ENCODE measurements around the gene ST6GAL1. TPM values are rescaled to one million over a fixed set of nuclear protein-coding genes. Genes with fewer than 3 reads are reported as not detected.
"Not testable (repeated sequence)": the region's sequence is repeated elsewhere in the genome, so short reads cannot be mapped to it uniquely, and the experiment has no call there.

ST6GAL1 gene
- polyA plus RNA-seq, 1 donor, result 126 TPM

DNA sequence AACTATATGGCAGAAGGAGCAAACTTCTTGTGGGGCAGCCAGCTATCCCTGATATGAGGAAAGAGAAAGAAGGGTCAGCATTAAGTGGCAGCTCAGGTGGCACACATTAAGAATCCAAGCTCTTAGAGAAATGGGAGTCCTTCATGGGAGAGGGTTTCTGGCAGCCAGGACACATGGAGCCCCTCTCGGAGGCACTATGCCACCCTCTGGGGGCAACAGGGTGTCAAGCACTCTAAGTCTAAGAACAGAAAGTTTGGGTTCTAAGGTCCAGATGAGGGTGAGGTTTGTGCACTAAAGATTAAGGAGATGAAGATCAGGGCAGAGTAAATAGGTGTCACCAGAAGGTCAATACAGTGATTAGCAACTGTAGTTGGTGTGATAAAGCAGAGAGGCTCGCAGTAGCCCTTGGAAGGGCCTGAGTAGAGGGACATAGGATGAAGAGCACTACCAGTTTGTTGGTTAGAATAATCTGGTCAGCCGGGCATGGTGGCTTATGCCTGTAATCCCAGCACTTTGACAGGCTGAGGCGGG is 89.3 kb downstream of the ST6GAL1 start:
- no peak for DNase-seq
- Histone ChIP-seq H3K9me3 (ENCODE audit: control insufficient read depth, low read depth, low read length) (no peaks in the 10 kb centered on the region), H3K27ac (ENCODE audit: low read length) (no peak overlapping the region), H3K27me3 (ENCODE audit: control insufficient read depth, insufficient read depth, low read length) (no peaks in the 10 kb centered on the region), H3K4me3 (ENCODE audit: low read length) (no peak overlapping the region), H3K4me1 (ENCODE audit: control insufficient read depth, insufficient read depth, low read length) (peaks cover 25% of the 10 kb centered on the region), H3K36me3 (ENCODE audit: control insufficient read depth, insufficient read depth, low read length) (no peaks in the 10 kb centered on the region)
- no CpG with 5 or more reads among the region's 4 CpGs for WGBS (ENCODE audit: insufficient coverage, low lambda C conversion rate)

DNA sequence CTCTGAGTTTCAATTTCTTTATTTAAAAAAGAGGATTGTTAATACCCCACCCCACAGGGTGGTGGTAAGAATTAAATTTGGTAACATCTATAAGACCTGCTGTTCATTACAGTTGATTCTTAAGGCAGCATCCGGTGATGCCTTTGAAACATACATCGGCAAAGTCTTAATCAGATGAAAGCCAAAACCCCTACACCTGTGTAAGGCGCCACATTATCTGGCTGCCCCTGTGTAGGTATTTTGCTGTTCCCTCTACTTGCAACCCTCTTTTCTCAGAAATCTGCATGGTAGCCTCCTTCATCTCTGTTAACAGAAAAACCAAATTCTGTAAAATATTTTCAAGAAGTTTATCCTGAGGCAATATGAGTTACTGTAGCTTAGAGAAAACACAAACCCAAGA is 90.0 kb downstream of the ST6GAL1 start:
- WGBS (ENCODE audit: insufficient coverage, low lambda C conversion rate), result 100% methylated on average over 1 of the region's 3 CpGs
- H3K27ac ChIP-seq (ENCODE audit: low read length), result no peak overlapping the region

DNA sequence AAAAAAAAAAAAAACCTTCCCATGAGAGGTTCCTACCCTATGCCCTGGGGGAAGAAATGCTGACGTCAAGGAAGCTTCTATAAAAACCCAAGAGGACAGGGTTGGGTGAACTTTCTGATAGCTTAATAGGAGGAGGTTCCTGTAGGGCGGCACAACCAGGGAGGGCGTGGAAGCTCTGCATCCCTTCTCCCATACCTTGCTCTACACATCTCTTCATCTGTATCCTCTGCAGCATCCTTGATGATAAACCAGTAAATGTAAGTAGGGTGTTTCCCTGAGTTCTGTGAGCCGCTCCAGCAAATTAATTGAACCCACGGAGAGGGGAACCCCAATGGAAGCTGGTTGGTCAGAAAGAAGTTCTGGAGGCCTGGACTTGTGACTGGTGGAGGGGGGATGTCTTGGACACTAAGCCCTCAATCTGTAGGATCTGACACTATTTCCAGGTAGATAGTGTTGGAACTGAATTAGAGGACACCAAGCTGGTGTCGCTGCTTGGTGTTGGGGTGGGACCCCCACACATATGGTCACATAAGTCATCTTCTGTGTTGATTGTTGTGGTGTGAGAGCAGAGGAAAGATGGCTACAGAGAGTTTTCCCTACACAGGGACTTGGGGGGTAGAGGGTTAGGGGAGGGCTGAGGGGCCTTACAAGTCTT is 91.5 kb downstream of the ST6GAL1 start:
- no peak for DNase-seq
- Histone ChIP-seq H3K27ac (ENCODE audit: low read length) (no peak overlapping the region), H3K4me1 (ENCODE audit: control insufficient read depth, insufficient read depth, low read length) (peaks cover 33% of the 10 kb centered on the region), H3K27me3 (ENCODE audit: control insufficient read depth, insufficient read depth, low read length) (no peaks in the 10 kb centered on the region), H3K4me3 (ENCODE audit: low read length) (no peak overlapping the region), H3K9me3 (ENCODE audit: control insufficient read depth, low read depth, low read length) (no peaks in the 10 kb centered on the region), H3K36me3 (ENCODE audit: control insufficient read depth, insufficient read depth, low read length) (no peaks in the 10 kb centered on the region)
- WGBS (ENCODE audit: insufficient coverage, low lambda C conversion rate), result no CpG with 5 or more reads among the region's 6 CpGs

More for the DNA sequence above, 90.0 kb downstream of the ST6GAL1 start:
- Histone ChIP-seq H3K4me3 (ENCODE audit: low read length) (no peak overlapping the region), H3K36me3 (ENCODE audit: control insufficient read depth, insufficient read depth, low read length) (no peaks in the 10 kb centered on the region), H3K4me1 (ENCODE audit: control insufficient read depth, insufficient read depth, low read length) (peaks cover 32% of the 10 kb centered on the region), H3K27me3 (ENCODE audit: control insufficient read depth, insufficient read depth, low read length) (no peaks in the 10 kb centered on the region), H3K9me3 (ENCODE audit: control insufficient read depth, low read depth, low read length) (no peaks in the 10 kb centered on the region)
- no peak for DNase-seq

DNA sequence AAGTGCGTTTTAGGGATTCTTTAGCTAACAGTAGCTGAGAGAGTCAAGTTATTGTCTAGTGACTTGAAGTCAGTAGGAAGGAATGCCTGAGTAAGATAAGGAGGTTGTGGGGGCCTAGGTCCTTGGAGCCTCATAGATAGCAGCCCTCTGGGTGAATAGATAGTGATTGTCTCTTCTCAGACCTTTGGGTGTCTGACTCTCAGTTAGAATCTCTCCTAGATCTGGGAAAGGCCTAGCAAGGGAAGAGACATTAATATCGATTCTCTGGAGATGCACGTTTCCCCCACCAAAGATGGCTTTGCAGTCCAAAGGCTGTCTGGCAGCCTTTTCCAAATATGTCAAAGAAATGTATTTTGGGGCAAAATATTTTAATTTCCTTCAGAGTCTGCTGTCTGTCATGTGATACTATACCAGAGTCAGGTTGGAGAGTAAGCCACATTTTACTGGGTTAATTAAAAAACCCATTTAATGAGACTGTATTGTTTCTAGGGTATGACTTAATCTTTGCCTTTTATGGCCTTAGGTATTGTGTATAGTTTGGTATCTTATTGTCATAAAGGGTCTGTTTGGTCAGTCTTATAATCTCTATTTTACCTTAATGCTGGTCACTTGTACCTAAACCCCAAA is 92.2 kb downstream of the ST6GAL1 start:
- Histone ChIP-seq H3K36me3 (ENCODE audit: control insufficient read depth, insufficient read depth, low read length) (no peaks in the 10 kb centered on the region), H3K4me1 (ENCODE audit: control insufficient read depth, insufficient read depth, low read length) (peaks cover 33% of the 10 kb centered on the region), H3K4me3 (ENCODE audit: low read length) (no peak overlapping the region), H3K27ac (ENCODE audit: low read length) (no peak overlapping the region), H3K27me3 (ENCODE audit: control insufficient read depth, insufficient read depth, low read length) (no peaks in the 10 kb centered on the region), H3K9me3 (ENCODE audit: control insufficient read depth, low read depth, low read length) (no peaks in the 10 kb centered on the region)
- WGBS (ENCODE audit: insufficient coverage, low lambda C conversion rate), result no CpG with 5 or more reads among the region's 3 CpGs
- no peak for DNase-seq

DNA sequence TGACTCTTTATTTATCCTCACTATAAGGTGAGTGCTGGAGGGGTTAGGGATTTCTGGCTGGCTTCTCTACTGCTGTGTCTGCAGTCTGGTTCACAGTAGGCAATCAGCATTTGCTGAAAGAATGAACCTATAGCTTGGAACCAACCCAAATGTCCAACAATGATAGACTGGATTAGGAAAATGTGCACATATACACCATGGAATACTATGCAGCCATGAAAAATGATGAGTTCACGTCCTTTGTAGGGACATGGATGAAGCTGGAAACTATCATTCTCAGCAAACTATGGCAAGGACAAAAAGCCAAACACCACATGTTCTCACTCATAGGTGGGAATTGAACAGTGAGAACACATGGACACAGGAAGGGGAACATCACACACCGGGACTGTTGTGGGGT is 93.0 kb downstream of the ST6GAL1 start:
- H3K27me3 ChIP-seq (ENCODE audit: control insufficient read depth, insufficient read depth, low read length); H3K4me3 ChIP-seq (ENCODE audit: low read length); H3K36me3 ChIP-seq (ENCODE audit: control insufficient read depth, insufficient read depth, low read length); H3K27ac ChIP-seq (ENCODE audit: low read length); DNase-seq; H3K9me3 ChIP-seq (ENCODE audit: control insufficient read depth, low read depth, low read length): not testable (repeated sequence)
- WGBS (ENCODE audit: insufficient coverage, low lambda C conversion rate), result no CpG with 5 or more reads among the region's 2 CpGs
- peaks cover 36% of the 10 kb centered on the region for H3K4me1 ChIP-seq (ENCODE audit: control insufficient read depth, insufficient read depth, low read length)

DNA sequence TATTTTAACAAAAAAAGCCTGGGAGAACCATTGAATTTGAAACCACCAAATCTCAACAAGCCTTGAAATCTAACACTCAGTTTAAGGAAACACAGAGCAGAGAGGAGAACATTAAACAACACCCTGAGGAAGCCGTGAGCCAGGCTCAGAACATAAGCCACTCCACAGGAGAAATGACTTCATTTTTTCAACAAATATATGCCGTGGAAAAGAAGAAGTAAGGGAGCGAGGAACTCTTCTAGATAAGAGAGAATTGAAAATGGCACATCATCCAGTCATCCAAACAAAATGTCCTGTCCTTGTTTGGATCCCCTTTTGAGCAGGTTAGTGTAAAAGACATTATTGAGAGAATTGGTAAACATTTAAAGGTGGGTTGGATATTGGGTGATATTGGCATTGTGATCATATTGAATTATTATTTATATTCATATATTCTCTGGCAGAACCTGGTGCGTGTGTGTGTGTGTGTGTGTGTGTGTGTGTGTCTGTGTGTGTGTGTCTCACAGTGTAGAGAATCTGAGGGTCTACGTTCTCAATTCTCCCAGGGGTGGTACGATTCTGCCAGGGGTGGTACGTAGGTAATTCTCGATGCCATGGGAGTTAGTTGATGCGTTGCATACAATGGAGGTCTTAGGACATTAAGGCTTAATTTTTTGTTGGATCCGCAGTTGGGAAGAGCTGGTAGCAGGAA is 94.4 kb downstream of the ST6GAL1 start:
- Histone ChIP-seq H3K4me1 (ENCODE audit: control insufficient read depth, insufficient read depth, low read length) (peaks cover 31% of the 10 kb centered on the region), H3K9me3 (ENCODE audit: control insufficient read depth, low read depth, low read length) (no peaks in the 10 kb centered on the region), H3K27ac (ENCODE audit: low read length) (no peak overlapping the region), H3K4me3 (ENCODE audit: low read length) (no peak overlapping the region), H3K36me3 (ENCODE audit: control insufficient read depth, insufficient read depth, low read length) (no peaks in the 10 kb centered on the region), H3K27me3 (ENCODE audit: control insufficient read depth, insufficient read depth, low read length) (no peaks in the 10 kb centered on the region)
- DNase-seq, result no peak
- WGBS (ENCODE audit: insufficient coverage, low lambda C conversion rate), result 50% methylated on average over 2 of the region's 10 CpGs

DNA sequence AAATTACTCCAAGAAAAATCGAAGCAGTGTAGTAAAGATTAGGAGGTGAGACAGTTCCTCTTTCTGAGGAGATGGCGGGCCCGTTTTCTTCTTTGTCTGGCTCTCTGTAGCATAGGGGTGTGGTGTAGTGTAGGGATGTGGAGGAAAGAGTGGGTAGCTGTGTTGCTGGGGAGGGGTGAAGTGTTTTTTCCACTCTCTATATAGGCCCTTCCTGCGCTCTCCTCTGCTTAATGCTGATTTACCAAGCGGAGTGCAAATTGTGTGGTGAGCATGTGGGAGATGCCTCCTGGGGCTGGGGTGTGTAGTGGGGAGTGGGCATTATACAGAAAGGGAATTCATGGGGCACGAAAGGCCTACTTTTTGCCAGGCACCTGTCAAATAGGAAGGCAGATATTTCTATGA is 94.9 kb downstream of the ST6GAL1 start:
- peaks cover 30% of the 10 kb centered on the region for H3K4me1 ChIP-seq (ENCODE audit: control insufficient read depth, insufficient read depth, low read length)
- no peak overlapping the region for H3K4me3 ChIP-seq (ENCODE audit: low read length)
- no peaks in the 10 kb centered on the region for H3K36me3 ChIP-seq (ENCODE audit: control insufficient read depth, insufficient read depth, low read length)
- no peaks in the 10 kb centered on the region for H3K27me3 ChIP-seq (ENCODE audit: control insufficient read depth, insufficient read depth, low read length)
- H3K9me3 ChIP-seq (ENCODE audit: control insufficient read depth, low read depth, low read length), result no peaks in the 10 kb centered on the region
- no peak for DNase-seq
- no CpG with 5 or more reads among the region's 6 CpGs for WGBS (ENCODE audit: insufficient coverage, low lambda C conversion rate)
- H3K27ac ChIP-seq (ENCODE audit: low read length), result peak overlapping the region; percentile 63

DNA sequence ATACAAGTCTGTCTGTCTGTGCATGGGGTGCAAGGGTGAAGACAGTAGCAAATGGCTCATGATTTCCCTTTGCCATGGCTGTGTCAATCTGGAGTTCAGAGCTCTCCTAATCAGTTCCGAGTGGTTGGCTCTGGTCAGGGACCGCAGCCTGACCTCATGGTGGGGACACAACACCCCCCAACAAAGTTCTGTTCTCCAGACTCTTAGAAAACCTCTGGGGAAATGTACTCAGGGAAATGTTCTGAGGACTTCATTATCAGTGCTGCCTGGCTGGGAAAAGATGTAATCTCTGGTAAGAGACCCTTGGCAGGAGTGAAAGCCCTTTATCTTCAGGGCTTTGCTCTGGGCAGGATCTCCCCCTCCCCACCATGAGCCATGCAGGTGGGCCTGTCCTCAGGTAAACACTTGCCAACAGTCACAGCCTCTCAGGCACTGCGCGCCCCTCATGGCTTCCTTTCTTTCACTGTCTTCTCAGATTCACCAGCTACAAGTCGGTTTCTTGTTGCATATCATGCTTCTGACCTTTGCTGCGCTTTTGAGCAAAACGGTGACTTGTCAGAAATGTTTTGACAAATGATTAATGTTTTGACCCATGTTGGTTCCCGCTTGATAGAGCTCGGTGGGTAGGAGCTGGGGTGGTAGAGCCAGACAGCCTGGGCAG is 95.5 kb downstream of the ST6GAL1 start:
- Histone ChIP-seq H3K27me3 (ENCODE audit: control insufficient read depth, insufficient read depth, low read length) (no peaks in the 10 kb centered on the region), H3K27ac (ENCODE audit: low read length) (peak overlapping the region; percentile 63), H3K4me3 (ENCODE audit: low read length) (no peak overlapping the region), H3K9me3 (ENCODE audit: control insufficient read depth, low read depth, low read length) (no peaks in the 10 kb centered on the region), H3K36me3 (ENCODE audit: control insufficient read depth, insufficient read depth, low read length) (no peaks in the 10 kb centered on the region), H3K4me1 (ENCODE audit: control insufficient read depth, insufficient read depth, low read length) (peaks cover 30% of the 10 kb centered on the region)
- WGBS (ENCODE audit: insufficient coverage, low lambda C conversion rate), result no CpG with 5 or more reads among the region's 9 CpGs
- peak; percentile 22 to 55 for DNase-seq

DNA sequence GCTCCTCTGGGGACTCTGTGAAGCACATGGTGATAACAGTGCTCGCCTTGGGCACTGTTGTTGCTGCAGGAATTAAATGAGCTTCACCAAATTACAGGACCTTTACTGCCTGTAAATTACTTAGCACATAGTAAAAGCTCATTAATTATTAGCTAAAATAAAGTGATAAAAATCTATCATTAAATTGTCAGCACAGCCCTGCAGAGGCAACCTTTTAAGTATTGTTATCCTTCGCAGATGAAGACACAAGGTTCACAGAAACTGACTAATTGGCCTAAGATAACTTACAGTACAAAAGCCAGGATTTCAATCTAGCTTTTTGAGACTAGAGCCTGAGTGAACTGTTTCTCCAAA is 96.0 kb downstream of the ST6GAL1 start:
- no peaks in the 10 kb centered on the region for H3K27me3 ChIP-seq (ENCODE audit: control insufficient read depth, insufficient read depth, low read length)
- H3K27ac ChIP-seq (ENCODE audit: low read length), result peak overlapping the region; percentile 63
- WGBS (ENCODE audit: insufficient coverage, low lambda C conversion rate), result no CpG with 5 or more reads among the region's 2 CpGs
- no peak overlapping the region for H3K4me3 ChIP-seq (ENCODE audit: low read length)
- no peaks in the 10 kb centered on the region for H3K36me3 ChIP-seq (ENCODE audit: control insufficient read depth, insufficient read depth, low read length)
- peak; percentile 47 to 82 for DNase-seq
- no peaks in the 10 kb centered on the region for H3K9me3 ChIP-seq (ENCODE audit: control insufficient read depth, low read depth, low read length)
- peaks cover 30% of the 10 kb centered on the region for H3K4me1 ChIP-seq (ENCODE audit: control insufficient read depth, insufficient read depth, low read length)

DNA sequence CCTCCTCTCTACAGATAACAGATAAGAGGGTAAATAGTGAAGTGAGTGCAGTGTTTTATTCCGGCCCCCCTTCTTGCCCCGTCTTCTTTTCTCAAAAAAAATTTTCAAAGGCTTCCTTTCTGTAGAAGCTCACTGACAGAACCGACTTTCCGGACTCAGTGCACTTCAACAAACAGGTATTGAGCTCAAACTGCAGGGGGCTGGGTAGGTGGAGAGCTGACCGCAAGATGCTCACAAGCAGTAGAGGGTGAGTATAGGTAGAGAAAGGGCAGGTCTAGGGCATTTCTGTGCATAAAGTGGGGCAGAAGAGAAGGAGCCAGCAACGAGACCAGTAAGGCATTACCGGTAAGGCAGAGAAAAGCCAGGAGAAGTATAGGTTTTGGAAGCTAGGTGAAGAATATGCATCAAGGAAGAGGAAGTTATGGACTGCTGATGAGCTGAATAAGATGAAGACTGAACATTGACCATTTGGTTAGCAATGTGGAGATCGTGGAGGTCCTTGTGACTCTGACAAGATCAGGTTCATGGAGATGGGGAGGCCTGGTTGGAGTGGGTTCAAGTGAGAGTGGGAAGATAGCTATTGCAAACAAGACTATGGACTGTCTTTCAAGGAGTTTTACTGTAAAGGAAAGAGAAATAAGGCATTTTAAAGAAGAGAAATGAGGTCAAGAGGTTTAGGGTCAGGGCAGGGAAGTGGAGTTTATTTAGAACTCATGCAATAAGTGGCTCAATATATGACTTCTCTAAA is 97.4 kb downstream of the ST6GAL1 start:
- Histone ChIP-seq H3K9me3 (ENCODE audit: control insufficient read depth, low read depth, low read length) (no peaks in the 10 kb centered on the region), H3K27ac (ENCODE audit: low read length) (peak overlapping the region; percentile 33), H3K4me3 (ENCODE audit: low read length) (no peak overlapping the region), H3K27me3 (ENCODE audit: control insufficient read depth, insufficient read depth, low read length) (no peaks in the 10 kb centered on the region), H3K36me3 (ENCODE audit: control insufficient read depth, insufficient read depth, low read length) (no peaks in the 10 kb centered on the region), H3K4me1 (ENCODE audit: control insufficient read depth, insufficient read depth, low read length) (peaks cover 23% of the 10 kb centered on the region)
- WGBS (ENCODE audit: insufficient coverage, low lambda C conversion rate), result 83% methylated on average over 1 of the region's 8 CpGs
- peak in 1 of 2 donors; percentile 44 for DNase-seq
